ENCODE results near the gene RNF224. TPM values are rescaled to one million over a fixed set of nuclear protein-coding genes. Genes with fewer than 3 reads are reported as not detected.

RNF224 gene
- total RNA-seq, 1 donor from 2014 or later: not detected

DNA sequence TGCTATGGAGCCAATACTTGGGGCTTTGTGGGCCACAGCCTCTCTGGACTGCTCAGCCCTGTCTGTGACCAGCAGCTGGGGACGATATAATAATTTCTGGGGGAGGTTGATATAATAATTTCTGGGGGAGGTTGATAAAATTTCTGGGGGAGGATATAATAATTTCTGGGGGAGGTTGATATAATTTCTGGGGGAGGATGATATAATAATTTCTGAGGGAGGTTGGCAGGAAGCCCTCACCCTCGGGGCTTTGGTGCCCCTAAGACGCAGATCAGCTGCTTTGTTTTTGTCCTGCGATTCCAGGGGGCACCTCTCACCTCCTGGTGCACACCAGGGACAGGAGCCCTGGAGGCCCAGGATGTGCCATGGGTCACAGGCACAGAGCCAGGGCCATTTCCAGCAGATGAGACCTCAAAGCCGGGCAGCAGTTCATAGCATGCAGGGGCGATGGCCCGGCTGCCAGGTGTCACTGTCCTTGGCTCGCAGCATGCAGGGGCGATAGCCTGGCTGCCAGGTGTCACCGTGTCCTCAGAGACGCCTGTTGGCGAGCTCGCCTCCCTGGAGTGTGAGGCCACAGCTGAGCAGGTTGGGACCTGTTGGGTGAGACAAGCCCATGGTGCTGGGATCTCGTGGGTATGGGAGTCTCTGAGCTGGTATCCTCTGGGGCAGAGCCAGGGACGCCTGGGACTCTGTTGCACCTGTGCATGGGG is 46.5 kb downstream of the RNF224 start:
- no peak overlapping the region for H3K4me3 ChIP-seq (ENCODE audit: low read depth, low read length)
- TF ChIP-seq, protein P1, sequence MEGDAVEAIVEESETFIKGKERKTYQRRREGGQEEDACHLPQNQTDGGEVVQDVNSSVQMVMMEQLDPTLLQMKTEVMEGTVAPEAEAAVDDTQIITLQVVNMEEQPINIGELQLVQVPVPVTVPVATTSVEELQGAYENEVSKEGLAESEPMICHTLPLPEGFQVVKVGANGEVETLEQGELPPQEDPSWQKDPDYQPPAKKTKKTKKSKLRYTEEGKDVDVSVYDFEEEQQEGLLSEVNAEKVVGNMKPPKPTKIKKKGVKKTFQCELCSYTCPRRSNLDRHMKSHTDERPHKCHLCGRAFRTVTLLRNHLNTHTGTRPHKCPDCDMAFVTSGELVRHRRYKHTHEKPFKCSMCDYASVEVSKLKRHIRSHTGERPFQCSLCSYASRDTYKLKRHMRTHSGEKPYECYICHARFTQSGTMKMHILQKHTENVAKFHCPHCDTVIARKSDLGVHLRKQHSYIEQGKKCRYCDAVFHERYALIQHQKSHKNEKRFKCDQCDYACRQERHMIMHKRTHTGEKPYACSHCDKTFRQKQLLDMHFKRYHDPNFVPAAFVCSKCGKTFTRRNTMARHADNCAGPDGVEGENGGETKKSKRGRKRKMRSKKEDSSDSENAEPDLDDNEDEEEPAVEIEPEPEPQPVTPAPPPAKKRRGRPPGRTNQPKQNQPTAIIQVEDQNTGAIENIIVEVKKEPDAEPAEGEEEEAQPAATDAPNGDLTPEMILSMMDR (conservative IDR thresholded peaks at IDR 0.05; ENCODE audit: low read depth, low read length): no peak
- DNase-seq (ENCODE audit: low read depth): no peak

- H3K4me3 ChIP-seq (ENCODE audit: low read depth, low read length): no peak overlapping the region
- TF ChIP-seq, protein P1 (conservative IDR thresholded peaks at IDR 0.05; ENCODE audit: low read depth, low read length): no peak
- no peak for DNase-seq (ENCODE audit: low read depth)
Measured at GRCh38 chr9:137275203-137275587, 47.9 kb downstream of the RNF224 start.

- TF ChIP-seq, protein P1 (conservative IDR thresholded peaks at IDR 0.05; ENCODE audit: low read depth, low read length): no peak
- DNase-seq (ENCODE audit: low read depth): no peak
- H3K4me3 ChIP-seq (ENCODE audit: low read depth, low read length): no peak overlapping the region
Measured at GRCh38 chr9:137275588-137276472, 48.5 kb downstream of the RNF224 start.

GRCh38 chr9:137276473-137277328 is 49.4 kb downstream of the RNF224 start:
- TF ChIP-seq, protein P1 (conservative IDR thresholded peaks at IDR 0.05; ENCODE audit: low read depth, low read length): no peak
- no peak for DNase-seq (ENCODE audit: low read depth)

DNA sequence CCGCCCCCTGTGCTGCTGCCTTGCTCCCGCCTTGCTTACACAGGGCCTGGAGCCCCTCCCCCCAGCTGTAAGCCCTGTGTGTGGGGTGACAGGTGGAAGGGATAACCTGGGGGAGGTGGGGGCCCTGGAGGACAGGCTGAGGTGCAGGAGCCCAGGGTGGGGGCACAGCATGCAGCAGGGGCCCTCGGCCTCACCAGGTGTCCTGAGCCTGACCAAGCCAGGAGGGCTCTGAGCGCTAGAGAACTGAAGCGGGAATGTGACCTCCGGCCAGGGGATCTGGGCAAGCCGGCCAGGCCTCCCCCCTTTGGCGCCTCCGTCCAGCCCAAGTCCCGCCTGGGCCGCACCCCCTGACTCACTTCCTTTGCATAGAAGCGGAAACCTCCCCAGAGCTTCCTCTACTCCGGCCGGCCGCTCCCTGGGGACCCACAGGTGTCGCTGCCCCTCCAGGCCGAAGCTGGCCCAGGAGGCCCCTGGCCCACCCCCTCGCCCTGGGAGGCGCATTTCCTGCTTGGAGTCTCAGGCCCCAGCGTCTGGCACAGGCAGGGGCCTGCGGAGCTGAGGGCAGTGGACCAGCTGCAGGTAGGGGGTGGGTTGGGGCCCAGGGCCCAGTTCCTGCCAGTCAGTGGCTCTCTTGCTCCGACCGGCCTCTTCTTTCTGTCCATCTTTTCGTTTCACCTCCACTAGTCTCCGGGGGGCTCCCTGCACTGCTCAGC is 50.2 kb downstream of the RNF224 start, which contains the start of gene TOR4A:
TOR4A (plus strand) TSS at position 398 of the 713 bp plus-strand sequence. CDS start 964 bp downstream, outside the sequence.
- peak within 1 kb of the TSS; percentile 69 for H3K4me3 ChIP-seq (ENCODE audit: low read depth, low read length)
- DNase-seq (ENCODE audit: low read depth): no peak
- TF ChIP-seq, protein P1 (conservative IDR thresholded peaks at IDR 0.05; ENCODE audit: low read depth, low read length): peak; percentile 42

More at GRCh38 chr9:137276473-137277328, 49.4 kb downstream of the RNF224 start:
- H3K4me3 ChIP-seq (ENCODE audit: low read depth, low read length): peak overlapping the region; percentile 69

All from epithelial cell of proximal tubule (primary cell).